Karpas-422 (cell line): ENCODE measurements around the gene APOBEC3C. TPM values are rescaled to one million over a fixed set of nuclear protein-coding genes. Genes with fewer than 3 reads are reported as not detected.
"Not testable (repeated sequence)": the region's sequence is repeated elsewhere in the genome, so short reads cannot be mapped to it uniquely, and the experiment has no call there.

ENCODE experiments used
- DNase-seq: peaks from one replicate; pipeline ENCODE4 v3.0.0-alpha.2; 2015
- H2AFZ ChIP-seq: fragments of 200-600 bp; sonication (generic); 2 replicates; pipeline ENCODE4 v1.6.1; 2014; ENCODE audit warnings: antibody characterized with exemption, low read length, mixed read lengths
- H3K27ac ChIP-seq: fragments of 200-600 bp; sonication (generic); 2 replicates; pipeline ENCODE4 v1.5.1; 2014; ENCODE audit warnings: mild to moderate bottlenecking, low read length, moderate library complexity
- H3K27me3 ChIP-seq: fragments of 200-600 bp; sonication (generic); 2 replicates; pipeline ENCODE4 v1.6.1; 2014; ENCODE audit warnings: low read length, mixed read lengths
- H3K36me3 ChIP-seq: fragments of 200-600 bp; sonication (generic); 2 replicates; pipeline ENCODE4 v1.6.1; 2014; ENCODE audit warnings: low read length, mixed read lengths; ENCODE audit not compliant: insufficient read depth
- H3K4me1 ChIP-seq: fragments of 200-600 bp; sonication (generic); 2 replicates; pipeline ENCODE4 v1.6.1; 2014; ENCODE audit warnings: mild to moderate bottlenecking, low read length, mixed read lengths
- H3K4me2 ChIP-seq: fragments of 200-600 bp; sonication (generic); 2 replicates; pipeline ENCODE4 v1.6.1; 2014; ENCODE audit warnings: low read length, low read depth, mild to moderate bottlenecking; ENCODE audit not compliant: poor library complexity, severe bottlenecking
- H3K4me3 ChIP-seq: fragments of 200-600 bp; sonication (generic); 2 replicates; pipeline ENCODE4 v1.5.1; 2014; ENCODE audit warnings: mild to moderate bottlenecking, antibody characterized with exemption, low read length, mixed read lengths
- H3K79me2 ChIP-seq: fragments of 200-600 bp; sonication (generic); 2 replicates; pipeline ENCODE4 v1.6.1; 2014; ENCODE audit warnings: mild to moderate bottlenecking, low read length, mixed read lengths
- H3K9ac ChIP-seq: fragments of 200-600 bp; sonication (generic); 2 replicates; pipeline ENCODE4 v1.6.0; 2014; ENCODE audit warnings: low read length
- H3K9me2 ChIP-seq: fragments of 200-600 bp; sonication (generic), shearing (Covaris generic); replicated peaks from 2 replicates; pipeline ENCODE4 v1.6.0; 2014; ENCODE audit warnings: mild to moderate bottlenecking, low read length, moderate library complexity; ENCODE audit not compliant: insufficient read depth
- H3K9me3 ChIP-seq: fragments of 300-700, 200-600 bp; sonication (generic); 2 replicates; pipeline ENCODE4 v1.6.1; 2014; ENCODE audit warnings: low read length, mixed read lengths
- H4K20me1 ChIP-seq: fragments of 200-600 bp; sonication (generic); 2 replicates; pipeline ENCODE4 v1.6.1; 2014; ENCODE audit warnings: mild to moderate bottlenecking, antibody characterized with exemption, low read length, low read depth; ENCODE audit not compliant: insufficient read depth
- total RNA-seq: library from RNA; depleted of rRNA; stranded (reverse); fragments of >200 nt; shearing (Covaris generic); gene quantifications from 2 replicates; pipeline ENCODE4 v1.2.3, GENCODE V29; 2014; ENCODE audit warnings: low replicate concordance

The APOBEC3C gene
- total RNA-seq, 1 experiment from 2014 or later: 6.2 TPM

DNA sequence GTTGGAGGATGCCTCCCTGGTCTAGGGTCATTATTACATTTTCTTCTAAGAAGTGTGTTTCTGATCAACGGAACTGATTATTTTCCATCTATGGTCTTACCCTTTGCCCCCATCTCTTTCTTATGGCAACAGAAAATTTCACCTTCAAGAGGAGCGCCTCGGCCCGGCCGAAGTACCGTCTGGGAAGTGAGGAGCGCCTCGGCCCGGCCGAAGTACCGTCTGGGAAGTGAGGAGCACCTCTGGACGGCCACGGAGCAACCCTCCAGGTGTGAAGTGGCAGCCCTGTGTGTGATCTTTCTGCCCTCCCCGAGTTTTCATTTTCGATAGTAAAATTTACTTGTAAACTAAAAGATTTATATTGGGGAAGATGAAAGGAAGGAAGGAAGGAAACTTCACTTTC lies 3.1 kb upstream of the APOBEC3C start:
- Histone ChIP-seq H3K27ac (no peak overlapping the region), H3K9me3 (no peaks in the 10 kb centered on the region), H3K4me3 (no peak overlapping the region), H3K4me2 (no peak overlapping the region), H3K9me2 (no peaks in the 10 kb centered on the region), H3K36me3 (no peaks in the 10 kb centered on the region), H3K27me3 (no peaks in the 10 kb centered on the region), H3K4me1 (peaks cover 6% of the 10 kb centered on the region), H3K79me2 (peaks cover 5% of the 10 kb centered on the region; the same call in 1 of the 2 replicates), H3K9ac (no peak overlapping the region), H4K20me1 (no peaks in the 10 kb centered on the region), H2AFZ (no peak overlapping the region)
- DNase-seq: no peak

DNA sequence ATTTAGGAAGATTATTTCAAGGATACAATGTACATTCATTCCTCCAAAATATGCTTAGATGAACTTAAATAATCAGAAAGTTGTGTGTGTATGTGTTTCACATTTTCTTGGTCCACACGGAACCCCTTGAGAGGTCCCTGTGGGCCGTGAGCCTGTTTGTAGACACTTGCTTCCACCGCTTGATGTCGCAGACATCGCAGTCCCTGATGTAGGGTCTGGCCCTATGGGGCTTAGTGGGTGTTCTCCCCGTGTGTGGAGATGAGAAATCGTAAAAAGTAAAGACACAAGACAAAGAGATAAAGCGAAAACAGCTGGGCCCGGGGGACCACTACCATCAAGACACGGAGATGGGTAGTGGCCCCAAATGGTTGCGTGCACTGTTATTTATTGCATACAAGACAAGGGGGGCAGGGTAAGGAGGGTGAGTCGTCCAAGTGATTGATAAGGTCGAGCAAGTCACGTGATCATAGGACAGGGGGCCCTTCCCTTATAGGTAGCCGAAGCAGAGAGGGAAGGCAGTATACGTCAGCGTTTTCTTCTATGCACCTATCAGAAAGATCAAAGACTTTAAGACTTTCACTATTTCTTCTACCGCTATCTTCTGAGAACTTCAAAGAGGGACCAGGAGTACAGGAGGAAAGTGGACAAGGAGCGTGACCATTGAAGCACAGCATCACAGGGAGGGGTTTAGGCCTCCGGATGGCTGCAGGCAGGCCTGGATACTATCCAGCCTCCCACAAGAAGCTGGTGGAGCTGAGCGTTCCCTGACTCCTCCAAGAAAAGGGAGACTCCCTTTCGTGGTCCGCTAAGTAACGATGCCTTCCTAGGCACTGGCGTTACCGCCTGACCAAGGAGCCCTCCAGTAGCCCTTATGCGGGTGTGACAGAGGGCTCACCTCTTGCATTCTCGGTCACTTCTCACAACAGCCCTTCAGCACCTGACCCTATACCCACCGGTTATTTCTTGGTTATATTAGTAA lies 1.2 kb upstream of the APOBEC3C start:
- H3K27me3 ChIP-seq: no peaks in the 10 kb centered on the region
- peaks cover 6% of the 10 kb centered on the region for H3K4me1 ChIP-seq
- H3K4me3 ChIP-seq: no peak overlapping the region
- DNase-seq: no peak
- H4K20me1 ChIP-seq: no peaks in the 10 kb centered on the region
- no peaks in the 10 kb centered on the region for H3K9me2 ChIP-seq
- no peak overlapping the region for H3K4me2 ChIP-seq
- H3K9me3 ChIP-seq: no peaks in the 10 kb centered on the region
- no peak overlapping the region for H3K27ac ChIP-seq
- H3K9ac ChIP-seq: no peak overlapping the region
- H3K79me2 ChIP-seq: peaks cover 5% of the 10 kb centered on the region; the same call in 1 of the 2 replicates
- no peaks in the 10 kb centered on the region for H3K36me3 ChIP-seq
- H2AFZ ChIP-seq: no peak overlapping the region

DNA sequence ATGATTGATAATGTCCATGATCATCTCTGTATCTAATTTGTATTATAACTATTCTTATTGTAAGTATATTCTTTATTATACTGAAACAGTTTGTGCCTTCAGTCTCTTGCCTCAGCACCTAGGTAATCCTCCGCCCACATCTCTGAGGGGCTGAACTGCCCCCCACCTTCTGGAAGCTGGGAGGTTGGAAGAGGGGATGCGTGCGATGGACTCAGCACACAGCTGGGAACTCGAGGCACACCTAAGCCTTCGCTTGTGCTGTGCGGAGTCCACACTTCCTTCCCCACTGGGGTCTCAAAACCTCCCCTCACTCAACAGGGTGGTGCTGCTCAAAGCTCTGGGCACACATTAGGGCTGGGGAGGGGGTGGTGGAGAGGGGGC lies 506 bp upstream of the APOBEC3C start:
- not testable (repeated sequence) for H3K27me3 ChIP-seq, H4K20me1 ChIP-seq, H3K27ac ChIP-seq, H3K9me2 ChIP-seq, H3K79me2 ChIP-seq, H3K9me3 ChIP-seq, H3K4me1 ChIP-seq, H3K36me3 ChIP-seq
- H2AFZ ChIP-seq: peak overlapping the region; percentile 75; the same call in 1 of the 2 replicates
- DNase-seq: peak; percentile 34
- peak overlapping the region; percentile 83 for H3K9ac ChIP-seq
- peak overlapping the region; percentile 75 for H3K4me2 ChIP-seq
- peak overlapping the region; percentile 75; the same call in 1 of the 2 replicates for H3K4me3 ChIP-seq

DNA sequence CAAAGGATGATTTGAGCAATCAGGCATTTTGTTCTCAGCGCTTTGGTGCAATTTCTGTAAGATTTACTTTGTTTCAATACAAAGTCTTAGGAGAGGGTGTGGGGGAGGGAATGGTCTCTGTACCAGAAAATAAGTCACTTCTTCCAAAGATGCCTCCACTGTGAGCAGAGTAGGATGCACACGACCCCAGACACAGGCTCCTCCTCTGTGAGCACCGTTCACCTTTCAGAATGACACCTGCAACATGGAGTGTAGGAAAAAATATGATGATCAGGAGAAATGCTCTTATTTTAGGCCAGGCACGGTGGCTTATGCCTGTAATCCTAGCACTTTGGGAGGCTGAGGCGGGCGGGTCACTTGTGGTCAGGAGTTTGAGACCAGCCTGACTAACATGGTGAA lies 665 bp downstream of the APOBEC3C start:
- not testable (repeated sequence) for H4K20me1 ChIP-seq, H3K27me3 ChIP-seq, H3K9me2 ChIP-seq, H3K27ac ChIP-seq, H3K9me3 ChIP-seq, H3K79me2 ChIP-seq, H3K4me1 ChIP-seq, H3K36me3 ChIP-seq
- peak overlapping the region; percentile 75 for H3K4me3 ChIP-seq
- H2AFZ ChIP-seq: peak overlapping the region; percentile 75
- DNase-seq: peak; percentile 51
- peak overlapping the region; percentile 83 for H3K9ac ChIP-seq
- H3K4me2 ChIP-seq: peak overlapping the region; percentile 75

DNA sequence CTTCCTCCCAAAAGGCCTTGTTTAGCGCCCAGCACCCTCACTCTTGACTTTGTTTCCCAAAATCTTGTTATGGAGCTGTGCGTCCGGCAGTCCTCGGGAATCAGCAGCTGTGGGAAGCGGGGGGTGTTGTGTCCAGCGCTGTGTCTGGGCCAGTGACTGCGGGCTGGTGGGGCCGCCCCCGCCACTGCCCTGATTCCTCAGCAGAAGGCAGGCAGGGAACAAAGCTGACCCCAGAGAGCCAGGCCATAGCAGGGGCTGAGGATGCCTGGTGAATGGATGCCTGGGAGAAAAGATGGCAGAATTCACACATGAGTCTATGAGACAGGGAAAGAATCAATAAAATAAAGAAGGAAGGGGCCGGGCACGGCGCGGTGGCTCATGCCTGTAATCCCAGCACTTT lies 2.5 kb downstream of the APOBEC3C start:
- no peaks in the 10 kb centered on the region for H3K27me3 ChIP-seq
- peaks cover 11% of the 10 kb centered on the region for H3K4me1 ChIP-seq
- H3K9me3 ChIP-seq: no peaks in the 10 kb centered on the region
- H3K79me2 ChIP-seq: peaks cover 5% of the 10 kb centered on the region; the same call in 1 of the 2 replicates
- H3K9me2 ChIP-seq: no peaks in the 10 kb centered on the region
- no peak overlapping the region for H3K4me3 ChIP-seq
- H3K9ac ChIP-seq: no peak overlapping the region
- no peak overlapping the region for H3K27ac ChIP-seq
- no peak for DNase-seq
- H4K20me1 ChIP-seq: no peaks in the 10 kb centered on the region
- no peaks in the 10 kb centered on the region for H3K36me3 ChIP-seq
- no peak overlapping the region for H3K4me2 ChIP-seq
- no peak overlapping the region for H2AFZ ChIP-seq

DNA sequence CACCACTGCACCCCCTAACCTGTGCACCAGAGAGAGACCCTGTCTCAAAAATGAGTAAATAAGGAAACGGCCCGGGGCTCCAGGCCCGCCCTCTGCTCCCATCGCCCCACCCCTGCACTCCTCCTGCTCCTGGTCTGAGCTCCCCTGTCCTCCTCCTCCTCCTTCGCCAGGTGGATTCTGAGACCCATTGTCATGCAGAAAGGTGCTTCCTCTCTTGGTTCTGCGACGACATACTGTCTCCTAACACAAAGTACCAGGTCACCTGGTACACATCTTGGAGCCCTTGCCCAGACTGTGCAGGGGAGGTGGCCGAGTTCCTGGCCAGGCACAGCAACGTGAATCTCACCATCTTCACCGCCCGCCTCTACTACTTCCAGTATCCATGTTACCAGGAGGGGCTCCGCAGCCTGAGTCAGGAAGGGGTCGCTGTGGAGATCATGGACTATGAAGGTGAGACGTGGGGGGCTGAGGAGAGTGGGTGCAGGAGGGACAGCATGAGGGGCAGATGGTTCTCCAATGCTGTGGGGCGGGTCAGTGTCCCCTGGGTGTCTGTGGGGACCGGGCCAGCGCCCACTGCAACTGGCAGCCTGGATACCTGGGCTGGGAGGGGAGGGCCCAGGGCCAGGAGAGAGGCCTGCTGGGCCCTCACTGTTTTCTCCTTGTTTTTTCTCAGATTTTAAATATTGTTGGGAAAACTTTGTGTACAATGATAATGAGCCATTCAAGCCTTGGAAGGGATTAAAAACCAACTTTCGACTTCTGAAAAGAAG lies 3.7 kb downstream of the APOBEC3C start:
- peaks cover 17% of the 10 kb centered on the region for H3K4me1 ChIP-seq
- no peak overlapping the region for H3K27ac ChIP-seq
- no peak overlapping the region for H2AFZ ChIP-seq
- H3K36me3 ChIP-seq: no peaks in the 10 kb centered on the region
- H3K9me2 ChIP-seq: no peaks in the 10 kb centered on the region
- H3K9ac ChIP-seq: no peak overlapping the region
- H3K4me3 ChIP-seq: no peak overlapping the region
- H3K79me2 ChIP-seq: peaks cover 5% of the 10 kb centered on the region; the same call in 1 of the 2 replicates
- H3K9me3 ChIP-seq: no peaks in the 10 kb centered on the region
- H3K4me2 ChIP-seq: no peak overlapping the region
- H3K27me3 ChIP-seq: no peaks in the 10 kb centered on the region
- peak; percentile 21 for DNase-seq
- H4K20me1 ChIP-seq: no peaks in the 10 kb centered on the region

DNA sequence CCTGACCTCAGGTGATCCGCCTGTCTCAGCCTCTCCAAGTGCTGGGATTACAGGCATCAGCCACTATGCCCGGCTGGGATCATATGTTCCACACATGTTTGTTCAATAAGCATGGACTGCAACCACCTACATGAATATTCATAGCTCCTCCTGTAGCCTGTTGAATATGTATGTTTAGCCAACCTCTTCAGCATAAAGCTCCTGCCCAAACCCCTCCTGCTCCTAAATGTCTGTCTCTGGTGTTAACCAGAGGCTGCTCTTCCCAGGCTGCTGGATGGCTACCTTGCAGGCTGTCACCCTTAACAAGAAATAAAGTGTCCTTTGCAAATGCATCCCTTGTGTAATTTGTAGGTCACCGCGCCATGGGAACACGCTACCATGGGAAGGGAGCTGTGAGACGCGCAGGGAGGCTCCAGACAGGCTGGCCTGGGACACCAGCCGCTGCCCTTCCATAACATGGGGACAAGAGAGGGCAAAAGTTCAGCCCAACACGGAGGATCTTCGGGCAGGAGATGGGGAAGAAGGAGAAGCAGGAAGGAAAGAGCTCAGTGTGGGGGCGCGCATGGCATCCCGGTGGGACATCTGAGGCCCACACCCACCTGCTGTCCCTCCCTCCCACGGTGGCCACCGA lies 6.1 kb downstream of the APOBEC3C start:
- H3K27ac ChIP-seq, H3K9me2 ChIP-seq, H3K4me3 ChIP-seq, H3K36me3 ChIP-seq, H3K79me2 ChIP-seq, H3K9me3 ChIP-seq, H3K27me3 ChIP-seq, H4K20me1 ChIP-seq, H2AFZ ChIP-seq: not testable (repeated sequence)
- peak; percentile 40 for DNase-seq
- Histone ChIP-seq H3K4me2 (peak overlapping the region; percentile 61), H3K4me1 (peaks cover 11% of the 10 kb centered on the region), H3K9ac (peak overlapping the region; percentile 35; the same call in 1 of the 2 replicates)
